GM18907 (cell line): ENCODE data around the gene RBMS3.
"Not testable (repeated sequence)": the region's sequence is repeated elsewhere in the genome, so short reads cannot be mapped to it uniquely, and the experiment has no call there.

Source experiments
- ATAC-seq: cut with Tn5 transposase; IDR thresholded peaks from one replicate; pipeline ENCODE4 v1.9.1; 2021; ENCODE audit warnings: mild to moderate bottlenecking, moderate library complexity; ENCODE audit not compliant: unreplicated experiment

RBMS3 gene

DNA sequence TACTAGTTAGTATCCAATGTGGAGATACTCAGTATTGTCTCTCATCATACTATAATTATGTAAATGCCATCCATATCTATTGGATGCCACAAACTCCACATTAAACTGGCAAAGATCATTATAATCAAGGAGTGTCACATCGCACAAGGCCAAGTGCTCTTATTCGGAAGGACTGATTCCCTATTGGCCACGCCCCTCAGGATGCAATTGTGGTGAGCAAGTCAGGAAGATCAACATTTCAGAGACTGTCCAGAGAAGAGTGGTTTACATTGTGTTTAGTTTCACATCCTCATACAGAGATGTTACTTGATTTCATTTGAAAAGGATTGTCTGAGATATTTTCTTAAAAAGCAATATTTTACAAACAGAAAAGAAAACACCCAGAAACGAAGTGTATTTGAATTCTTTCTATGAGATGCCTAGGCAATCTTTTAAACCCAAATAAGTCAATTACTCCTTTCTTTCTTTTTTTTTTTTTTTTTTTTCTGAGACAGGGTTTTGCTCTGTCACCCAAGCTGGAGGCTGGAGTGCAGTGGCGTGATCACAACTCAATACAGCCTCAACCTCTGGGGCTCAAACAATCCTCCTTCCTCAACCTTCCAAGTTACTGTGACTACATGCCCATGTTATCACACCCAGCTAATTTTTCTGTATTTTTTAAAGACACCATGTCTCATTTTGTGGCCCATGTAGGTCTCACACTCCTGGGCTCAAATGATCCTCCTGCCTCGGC is 369.1 kb downstream of the RBMS3 start:
- peak; percentile 94 for ATAC-seq

GRCh38 chr3:29653680-29654079 is 372.8 kb downstream of the RBMS3 start:
- ATAC-seq = no peak

- ATAC-seq = no peak
These were observed 374.3 kb downstream of the RBMS3 start for GRCh38 chr3:29655015-29655747.

DNA sequence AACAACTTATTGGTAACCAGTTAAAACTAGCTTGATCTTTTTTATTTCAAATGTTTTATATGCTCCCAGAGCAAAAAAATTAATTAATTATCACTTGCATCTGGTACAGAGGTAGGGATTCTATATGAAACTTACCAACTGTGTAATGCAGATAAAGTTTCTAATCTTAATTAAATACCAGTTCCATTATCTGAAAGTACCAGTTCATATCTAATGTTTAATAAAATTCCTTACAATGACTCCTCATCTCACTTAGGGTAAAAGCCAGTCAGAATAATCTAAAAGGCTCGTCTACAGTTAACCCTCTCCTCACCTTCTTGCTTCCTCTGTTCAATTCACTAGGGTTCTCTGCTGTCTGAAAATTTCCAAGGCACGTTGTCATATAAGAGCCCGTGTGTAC is 384.8 kb downstream of the RBMS3 start:
- ATAC-seq = no peak

DNA sequence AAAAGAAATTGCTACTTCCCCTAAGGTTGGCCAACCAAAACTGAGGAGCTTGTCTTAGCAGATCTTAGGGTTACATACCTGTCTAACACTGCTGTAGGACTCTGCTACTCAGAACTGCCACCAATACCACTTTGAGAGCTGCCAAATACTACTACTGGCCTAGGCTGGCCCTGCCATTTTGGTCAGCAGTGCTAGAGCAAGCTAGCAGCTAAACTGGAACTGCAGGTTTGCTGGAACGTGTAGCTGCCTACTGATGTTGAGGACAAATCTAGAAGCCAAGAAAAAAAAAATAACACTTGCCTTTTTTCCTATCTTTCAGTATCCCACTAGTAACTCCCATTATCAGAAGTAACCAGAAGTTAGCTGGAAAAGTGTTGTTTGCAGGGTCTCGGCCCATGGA is 387.4 kb downstream of the RBMS3 start:
- no peak for ATAC-seq

- ATAC-seq = no peak
These were observed 387.9 kb downstream of the RBMS3 start for GRCh38 chr3:29668728-29669127.

DNA sequence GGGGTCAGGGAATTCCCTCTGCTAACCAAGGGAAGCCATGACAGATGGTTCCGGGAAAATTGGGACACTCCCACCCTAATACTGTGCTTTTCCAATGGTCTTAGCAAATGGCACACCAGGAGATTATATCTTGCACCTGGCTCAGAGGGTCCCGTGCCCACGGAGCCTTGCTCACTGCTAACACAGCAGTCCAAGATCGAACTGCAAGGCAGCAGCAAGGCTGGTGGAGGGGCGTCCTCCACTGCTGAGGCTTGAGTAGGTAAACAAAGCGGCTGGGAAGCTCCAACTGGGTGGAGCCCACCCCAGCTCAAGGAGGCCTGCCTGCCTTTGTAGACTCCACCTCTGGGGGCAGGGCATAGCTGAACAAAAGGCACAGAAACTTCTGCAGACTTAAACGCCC is 389.6 kb downstream of the RBMS3 start:
- not testable (repeated sequence) for ATAC-seq

- no peak for ATAC-seq
These were observed 396.6 kb downstream of the RBMS3 start for GRCh38 chr3:29677421-29677820.

GRCh38 chr3:29679944-29680343 is 399.1 kb downstream of the RBMS3 start:
- ATAC-seq = no peak

DNA sequence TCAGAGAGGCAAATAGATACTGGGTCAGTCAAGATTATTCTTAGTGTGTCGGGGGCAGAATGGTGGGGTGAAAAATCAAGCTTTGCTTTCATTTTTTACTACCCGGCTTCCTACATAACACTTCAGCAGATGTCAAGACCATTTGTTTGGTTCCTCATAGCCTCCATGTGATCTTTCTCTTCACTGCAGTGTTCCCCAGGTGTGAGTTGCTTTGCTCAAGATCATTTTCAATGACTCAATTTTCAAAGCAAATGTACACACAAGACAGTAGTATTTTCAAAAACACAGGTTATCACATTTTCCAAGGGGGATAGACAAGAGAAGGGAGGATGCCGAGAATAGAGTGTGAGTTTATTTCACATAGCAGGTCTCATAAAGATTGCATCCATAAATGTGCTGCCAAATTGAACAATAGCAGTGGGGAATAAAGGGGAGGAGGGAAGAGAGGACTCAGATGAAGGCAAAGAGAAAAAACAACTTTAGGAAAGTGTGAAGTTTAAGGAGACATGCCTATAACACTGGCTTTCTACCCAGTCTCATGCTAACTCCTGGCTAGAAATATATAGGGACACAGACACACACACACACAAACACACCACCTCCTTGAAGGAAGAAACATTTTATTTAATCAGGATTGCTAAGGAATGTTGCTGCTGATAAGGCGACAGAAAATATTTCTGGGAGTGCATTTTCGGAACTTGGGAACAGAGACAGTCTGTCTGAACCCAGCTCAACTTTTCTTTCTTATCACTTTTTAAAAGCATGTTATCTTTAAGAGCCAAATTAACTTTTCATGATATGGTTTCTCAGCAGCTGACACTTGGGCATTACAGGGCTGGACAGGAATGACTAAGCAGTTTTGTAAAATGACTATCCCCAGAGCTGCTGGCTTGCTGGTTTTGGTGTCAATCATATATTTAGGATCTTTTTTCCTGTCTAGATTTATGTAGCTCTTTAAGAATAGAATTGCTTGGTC is 402.4 kb downstream of the RBMS3 start:
- peak; percentile 76 for ATAC-seq

DNA sequence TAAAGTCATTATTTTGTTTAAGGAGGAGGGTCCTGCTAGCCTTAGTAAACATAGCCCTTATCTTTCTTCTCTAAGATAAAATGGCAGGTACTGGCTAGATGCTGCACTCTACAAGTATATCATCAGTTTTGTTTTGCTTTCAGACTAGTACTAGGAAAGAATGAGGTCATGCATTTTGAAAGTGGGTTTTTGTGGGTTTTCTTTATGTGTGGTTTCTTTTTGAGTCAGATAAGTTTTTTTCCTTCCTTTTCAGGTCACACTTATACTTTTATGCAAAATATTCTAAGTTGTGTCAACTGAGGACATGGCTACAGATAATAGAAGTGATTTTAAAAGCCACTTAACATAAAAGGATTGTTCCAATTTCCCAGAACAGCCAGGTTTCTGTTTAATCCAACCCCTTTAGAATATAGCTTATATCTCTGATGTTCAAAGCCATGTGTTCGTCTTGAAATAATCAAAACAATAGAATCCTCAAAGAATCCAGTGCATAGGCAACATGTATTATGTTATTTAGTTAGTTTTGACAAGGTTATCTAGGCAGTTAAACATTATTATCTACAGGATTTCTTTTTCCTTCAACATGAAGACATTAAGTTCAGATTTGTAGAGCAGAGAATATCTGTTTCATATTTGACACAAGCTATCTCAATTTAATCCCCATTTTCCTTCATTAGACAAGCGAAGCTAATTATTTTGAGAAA is 406.2 kb downstream of the RBMS3 start:
- peak; percentile 98 for ATAC-seq

DNA sequence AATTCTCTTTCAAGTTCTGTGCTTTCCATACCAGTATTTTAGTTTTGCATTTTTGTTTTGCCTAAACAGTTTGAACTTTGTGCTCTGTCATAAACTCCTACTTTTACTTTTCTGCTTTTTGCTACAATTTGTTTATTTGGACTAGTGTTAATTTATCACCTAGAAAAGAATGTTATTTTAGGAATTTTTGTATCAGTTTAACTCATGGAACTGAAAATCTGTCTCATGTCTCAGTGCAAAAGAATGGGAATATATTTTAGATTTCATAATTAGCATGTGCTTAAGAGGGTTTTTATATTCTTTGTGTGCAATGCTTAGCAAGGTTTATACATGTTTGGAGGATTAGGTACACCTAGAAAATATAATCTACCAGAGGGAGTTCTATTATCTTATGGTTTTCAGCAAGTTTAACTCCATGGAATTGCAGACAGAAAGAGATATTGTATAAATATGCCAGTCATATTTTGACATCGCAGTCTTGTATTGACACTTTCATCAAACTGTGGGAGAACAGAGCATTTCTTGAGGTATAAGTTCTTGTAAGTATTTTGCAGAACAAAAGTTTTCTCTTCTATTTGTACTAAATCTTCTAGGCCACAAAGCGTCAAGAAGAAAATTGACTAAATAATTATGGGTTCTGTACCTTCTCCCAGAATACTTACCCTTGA is 409.9 kb downstream of the RBMS3 start:
- ATAC-seq = no peak

GRCh38 chr3:29693863-29694262 is 413.0 kb downstream of the RBMS3 start:
- no peak for ATAC-seq

GRCh38 chr3:29694331-29694730 is 413.5 kb downstream of the RBMS3 start:
- ATAC-seq = no peak

- no peak for ATAC-seq
These were observed 413.9 kb downstream of the RBMS3 start for GRCh38 chr3:29694783-29695182.

- no peak for ATAC-seq
These were observed 414.3 kb downstream of the RBMS3 start for GRCh38 chr3:29695201-29695600.

GRCh38 chr3:29695643-29696198 is 414.9 kb downstream of the RBMS3 start:
- no peak for ATAC-seq

GRCh38 chr3:29696311-29696710 is 415.4 kb downstream of the RBMS3 start:
- no peak for ATAC-seq

DNA sequence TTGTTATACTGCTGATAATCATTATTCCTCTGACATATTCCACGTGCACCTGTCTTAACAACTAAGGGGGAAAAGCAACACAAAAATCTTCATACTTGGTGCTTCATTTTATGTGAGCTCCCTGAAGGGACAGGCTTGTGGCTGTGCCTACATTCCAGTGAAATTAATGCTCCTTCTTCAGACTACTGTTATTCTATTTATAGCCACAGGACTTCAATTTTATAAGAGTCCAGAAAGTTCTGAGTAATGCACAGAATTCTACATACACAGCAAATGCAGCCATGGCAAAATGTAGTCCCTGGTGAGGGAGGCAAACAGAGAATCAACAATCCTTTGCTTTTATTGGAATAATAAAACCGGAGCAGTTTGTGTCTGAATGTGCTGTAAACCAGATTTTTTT is 417.1 kb downstream of the RBMS3 start:
- ATAC-seq = no peak

GRCh38 chr3:29700256-29700655 is 419.4 kb downstream of the RBMS3 start:
- no peak for ATAC-seq
